ENCODE measurements around the gene HOXB9.

The HOXB9 gene

GRCh38 chr17:48626245-48627117, at the start of gene HOXB9:
Gene HOXB9 (minus strand): TSS chr17:48626358. CDS start chr17:48626269, 89 bp downstream.
- no peak within 1 kb of the TSS for H3K4me2 ChIP-seq (ENCODE audit: insufficient read depth, low read length)
- H3K27me3 ChIP-seq (ENCODE audit: insufficient read depth, low read length, poor library complexity): peaks cover 66% of the 10 kb centered on the region
- H3K79me2 ChIP-seq (ENCODE audit: insufficient read depth, low read length): no peaks in the 10 kb centered on the region
- no peak for ATAC-seq (ENCODE audit: insufficient read depth, low read depth)
- no peak within 1 kb of the TSS for H3K9ac ChIP-seq (ENCODE audit: low read depth, low read length)
- no peak for DNase-seq
- H3K4me3 ChIP-seq (ENCODE audit: low read depth in 1 of 2, low read length in 2 of 2): no peak within 1 kb of the TSS
- no peaks in the 10 kb centered on the region for H3K9me3 ChIP-seq (ENCODE audit: insufficient read depth, low read length, severe bottlenecking)
- H3K4me1 ChIP-seq (ENCODE audit: insufficient read depth, low read length): no peaks in the 10 kb centered on the region
- H3K36me3 ChIP-seq (ENCODE audit: insufficient read depth, low read length): no peaks in the 10 kb centered on the region
- TF ChIP-seq EZH2 (IDR thresholded peaks at IDR 0.05; ENCODE audit: borderline replicate concordance, low read depth, low read length, severe bottlenecking): no peak
- TF ChIP-seq CTCF (IDR thresholded peaks at IDR 0.05; ENCODE audit: borderline replicate concordance, extremely low read depth, low read length, poor library complexity, severe bottlenecking): no peak
- H3K27ac ChIP-seq (ENCODE audit: low read length): no peak within 1 kb of the TSS
- H4K20me1 ChIP-seq (ENCODE audit: insufficient read depth, low read length): no peaks in the 10 kb centered on the region; the same call in 1 of the 2 replicates
- H2AFZ ChIP-seq (ENCODE audit: low read depth, low read length): no peak within 1 kb of the TSS

DNA sequence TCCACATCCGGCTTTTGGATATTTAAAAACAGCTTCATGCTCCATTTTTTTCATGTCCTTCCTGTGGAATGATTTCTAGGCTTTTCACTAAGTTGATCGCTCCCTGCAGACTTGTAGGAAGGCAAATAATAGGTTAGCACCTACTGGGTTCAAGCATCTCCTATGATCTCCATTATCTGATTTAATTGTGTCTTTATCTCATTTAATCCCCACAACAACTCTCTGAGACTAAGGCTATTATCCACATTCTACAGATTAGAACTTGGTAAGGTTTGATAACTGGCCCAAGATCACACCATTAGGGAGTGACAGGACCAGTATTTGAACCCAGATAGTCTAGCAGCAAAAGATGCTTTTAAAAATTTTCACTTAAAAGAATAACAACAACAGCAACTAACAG, 46.2 kb upstream of the HOXB9 start:
- no peak overlapping the region for H3K27ac ChIP-seq (ENCODE audit: low read length)
- no peak for DNase-seq
- H3K9me3 ChIP-seq (ENCODE audit: insufficient read depth, low read length, severe bottlenecking): no peaks in the 10 kb centered on the region
- no peaks in the 10 kb centered on the region for H3K79me2 ChIP-seq (ENCODE audit: insufficient read depth, low read length)
- H3K4me2 ChIP-seq (ENCODE audit: insufficient read depth, low read length): no peak overlapping the region
- H3K4me3 ChIP-seq (ENCODE audit: low read depth in 1 of 2, low read length in 2 of 2): no peak overlapping the region
- ATAC-seq (ENCODE audit: insufficient read depth, low read depth): no peak
- peaks cover 6% of the 10 kb centered on the region for H3K27me3 ChIP-seq (ENCODE audit: insufficient read depth, low read length, poor library complexity)
- peaks cover 3% of the 10 kb centered on the region; the same call in 1 of the 2 replicates for H3K4me1 ChIP-seq (ENCODE audit: insufficient read depth, low read length)
- H4K20me1 ChIP-seq (ENCODE audit: insufficient read depth, low read length): no peaks in the 10 kb centered on the region
- H3K36me3 ChIP-seq (ENCODE audit: insufficient read depth, low read length): no peaks in the 10 kb centered on the region
- no peak for TF ChIP-seq CTCF (IDR thresholded peaks at IDR 0.05; ENCODE audit: borderline replicate concordance, extremely low read depth, low read length, poor library complexity, severe bottlenecking)
- no peak for TF ChIP-seq EZH2 (IDR thresholded peaks at IDR 0.05; ENCODE audit: borderline replicate concordance, low read depth, low read length, severe bottlenecking)
- no peak overlapping the region for H3K9ac ChIP-seq (ENCODE audit: low read depth, low read length)
- H2AFZ ChIP-seq (ENCODE audit: low read depth, low read length): no peak overlapping the region

GRCh38 chr17:48671697-48672171, 45.6 kb upstream of the HOXB9 start:
- Histone ChIP-seq H3K9ac (ENCODE audit: low read depth, low read length) (no peak overlapping the region), H3K4me1 (ENCODE audit: insufficient read depth, low read length) (peaks cover 3% of the 10 kb centered on the region; the same call in 1 of the 2 replicates), H3K27me3 (ENCODE audit: insufficient read depth, low read length, poor library complexity) (peaks cover 6% of the 10 kb centered on the region), H3K4me2 (ENCODE audit: insufficient read depth, low read length) (peak overlapping the region; percentile 16; the same call in 1 of the 2 replicates), H3K79me2 (ENCODE audit: insufficient read depth, low read length) (no peaks in the 10 kb centered on the region), H2AFZ (ENCODE audit: low read depth, low read length) (peak overlapping the region; percentile 32), H4K20me1 (ENCODE audit: insufficient read depth, low read length) (no peaks in the 10 kb centered on the region), H3K4me3 (ENCODE audit: low read depth in 1 of 2, low read length in 2 of 2) (no peak overlapping the region), H3K27ac (ENCODE audit: low read length) (no peak overlapping the region), H3K9me3 (ENCODE audit: insufficient read depth, low read length, severe bottlenecking) (no peaks in the 10 kb centered on the region), H3K36me3 (ENCODE audit: insufficient read depth, low read length) (no peaks in the 10 kb centered on the region)
- ATAC-seq (ENCODE audit: insufficient read depth, low read depth) (peak; percentile 72), DNase-seq (peak; percentile 64)
- TF ChIP-seq CTCF (IDR thresholded peaks at IDR 0.05; ENCODE audit: borderline replicate concordance, extremely low read depth, low read length, poor library complexity, severe bottlenecking) (peak; percentile 89), EZH2 (IDR thresholded peaks at IDR 0.05; ENCODE audit: borderline replicate concordance, low read depth, low read length, severe bottlenecking) (no peak)
